ENCODE data around the gene SIX3. TPM values are rescaled to one million over a fixed set of nuclear protein-coding genes. Genes with fewer than 3 reads are reported as not detected.

SIX3 gene
- total RNA-seq, 1 experiment from 2014 or later, result 2.0 TPM

- no peak for DNase-seq
- H3K4me3 ChIP-seq, result no peak overlapping the region
- no peak overlapping the region for H3K27ac ChIP-seq
- H3K9me3 ChIP-seq (replicated peaks), result no peaks in the 10 kb centered on the region
- H3K4me1 ChIP-seq, result peaks cover 4% of the 10 kb centered on the region; the same call in 1 of the 2 replicates
- no peaks in the 10 kb centered on the region for H3K27me3 ChIP-seq
- H3K36me3 ChIP-seq, result no peaks in the 10 kb centered on the region
Measured at GRCh38 chr2:44954447-44954888, 13.0 kb downstream of the SIX3 start.

- Histone ChIP-seq H3K9me3 (replicated peaks) (no peaks in the 10 kb centered on the region), H3K36me3 (no peaks in the 10 kb centered on the region), H3K27me3 (no peaks in the 10 kb centered on the region), H3K4me3 (peak overlapping the region; percentile 40), H3K27ac (no peak overlapping the region), H3K4me1 (peaks cover 4% of the 10 kb centered on the region; the same call in 1 of the 2 replicates)
- DNase-seq, result no peak
Measured at GRCh38 chr2:44954889-44955592, 13.5 kb downstream of the SIX3 start.

GRCh38 chr2:44955593-44956392, 14.3 kb downstream of the SIX3 start:
- Histone ChIP-seq H3K27me3 (no peaks in the 10 kb centered on the region), H3K9me3 (replicated peaks) (no peaks in the 10 kb centered on the region), H3K27ac (no peak overlapping the region), H3K4me1 (peaks cover 4% of the 10 kb centered on the region; the same call in 1 of the 2 replicates), H3K4me3 (peak overlapping the region; percentile 40), H3K36me3 (no peaks in the 10 kb centered on the region)
- DNase-seq, result peak; percentile 82 to 91

- DNase-seq, result no peak
- Histone ChIP-seq H3K9me3 (replicated peaks) (no peaks in the 10 kb centered on the region), H3K27me3 (no peaks in the 10 kb centered on the region), H3K4me1 (peaks cover 5% of the 10 kb centered on the region; the same call in 1 of the 2 replicates), H3K36me3 (no peaks in the 10 kb centered on the region), H3K27ac (no peak overlapping the region), H3K4me3 (no peak overlapping the region)
Measured at GRCh38 chr2:44956843-44957242, 15.3 kb downstream of the SIX3 start.

GRCh38 chr2:44957656-44958327, 16.3 kb downstream of the SIX3 start:
- no peaks in the 10 kb centered on the region for H3K36me3 ChIP-seq
- no peaks in the 10 kb centered on the region for H3K9me3 ChIP-seq (replicated peaks)
- H3K27me3 ChIP-seq, result no peaks in the 10 kb centered on the region
- H3K27ac ChIP-seq, result no peak overlapping the region
- DNase-seq, result no peak
- H3K4me1 ChIP-seq, result peaks cover 13% of the 10 kb centered on the region
- H3K4me3 ChIP-seq, result no peak overlapping the region

- H3K27ac ChIP-seq, result no peak overlapping the region
- H3K4me3 ChIP-seq, result no peak overlapping the region
- no peak for DNase-seq
- H3K9me3 ChIP-seq (replicated peaks), result no peaks in the 10 kb centered on the region
- H3K27me3 ChIP-seq, result no peaks in the 10 kb centered on the region
- peaks cover 18% of the 10 kb centered on the region for H3K4me1 ChIP-seq
- no peaks in the 10 kb centered on the region for H3K36me3 ChIP-seq
Measured at GRCh38 chr2:44959855-44960254, 18.4 kb downstream of the SIX3 start.

- H3K36me3 ChIP-seq, result no peaks in the 10 kb centered on the region
- DNase-seq, result no peak
- H3K27ac ChIP-seq, result no peak overlapping the region
- H3K9me3 ChIP-seq (replicated peaks), result no peaks in the 10 kb centered on the region
- no peaks in the 10 kb centered on the region for H3K27me3 ChIP-seq
- peaks cover 20% of the 10 kb centered on the region for H3K4me1 ChIP-seq
- H3K4me3 ChIP-seq, result no peak overlapping the region
Measured at GRCh38 chr2:44960871-44961270, 19.4 kb downstream of the SIX3 start.

- no peaks in the 10 kb centered on the region for H3K9me3 ChIP-seq (replicated peaks)
- peaks cover 20% of the 10 kb centered on the region for H3K4me1 ChIP-seq
- H3K27me3 ChIP-seq, result no peaks in the 10 kb centered on the region
- peak; percentile 53 to 76 for DNase-seq
- H3K36me3 ChIP-seq, result no peaks in the 10 kb centered on the region
- H3K4me3 ChIP-seq, result no peak overlapping the region
- no peak overlapping the region for H3K27ac ChIP-seq
Measured at GRCh38 chr2:44962176-44962695, 20.7 kb downstream of the SIX3 start.

GRCh38 chr2:44964752-44965236, 23.3 kb downstream of the SIX3 start:
- no peaks in the 10 kb centered on the region for H3K27me3 ChIP-seq
- H3K27ac ChIP-seq, result no peak overlapping the region
- no peaks in the 10 kb centered on the region for H3K9me3 ChIP-seq (replicated peaks)
- peak; percentile 69 to 75 for DNase-seq
- peaks cover 16% of the 10 kb centered on the region for H3K4me1 ChIP-seq
- H3K36me3 ChIP-seq, result no peaks in the 10 kb centered on the region
- no peak overlapping the region for H3K4me3 ChIP-seq

GRCh38 chr2:44965684-44966083, 24.2 kb downstream of the SIX3 start:
- peaks cover 16% of the 10 kb centered on the region for H3K4me1 ChIP-seq
- no peaks in the 10 kb centered on the region for H3K36me3 ChIP-seq
- H3K27ac ChIP-seq, result no peak overlapping the region
- no peaks in the 10 kb centered on the region for H3K27me3 ChIP-seq
- no peak for DNase-seq
- H3K4me3 ChIP-seq, result no peak overlapping the region
- H3K9me3 ChIP-seq (replicated peaks), result no peaks in the 10 kb centered on the region

- no peak overlapping the region for H3K27ac ChIP-seq
- peaks cover 13% of the 10 kb centered on the region for H3K4me1 ChIP-seq
- H3K36me3 ChIP-seq, result no peaks in the 10 kb centered on the region
- no peak overlapping the region for H3K4me3 ChIP-seq
- H3K9me3 ChIP-seq (replicated peaks), result no peaks in the 10 kb centered on the region
- H3K27me3 ChIP-seq, result no peaks in the 10 kb centered on the region
- DNase-seq, result no peak
Measured at GRCh38 chr2:44967056-44967455, 25.6 kb downstream of the SIX3 start.

GRCh38 chr2:44967727-44968432, 26.4 kb downstream of the SIX3 start:
- no peak for DNase-seq
- no peak overlapping the region for H3K27ac ChIP-seq
- H3K27me3 ChIP-seq, result no peaks in the 10 kb centered on the region
- H3K9me3 ChIP-seq (replicated peaks), result no peaks in the 10 kb centered on the region
- no peaks in the 10 kb centered on the region for H3K36me3 ChIP-seq
- no peak overlapping the region for H3K4me3 ChIP-seq
- peaks cover 9% of the 10 kb centered on the region for H3K4me1 ChIP-seq

- no peaks in the 10 kb centered on the region for H3K36me3 ChIP-seq
- no peak for DNase-seq
- no peaks in the 10 kb centered on the region for H3K27me3 ChIP-seq
- no peaks in the 10 kb centered on the region for H3K9me3 ChIP-seq (replicated peaks)
- peaks cover 12% of the 10 kb centered on the region for H3K4me1 ChIP-seq
- no peak overlapping the region for H3K4me3 ChIP-seq
- no peak overlapping the region for H3K27ac ChIP-seq
Measured at GRCh38 chr2:44969936-44970335, 28.4 kb downstream of the SIX3 start.

GRCh38 chr2:44970846-44971450, 29.4 kb downstream of the SIX3 start:
- no peaks in the 10 kb centered on the region for H3K27me3 ChIP-seq
- H3K27ac ChIP-seq, result no peak overlapping the region
- H3K4me1 ChIP-seq, result peaks cover 10% of the 10 kb centered on the region
- peak in 1 of 2 experiments; percentile 36 for DNase-seq
- no peak overlapping the region for H3K4me3 ChIP-seq
- H3K36me3 ChIP-seq, result no peaks in the 10 kb centered on the region
- no peaks in the 10 kb centered on the region for H3K9me3 ChIP-seq (replicated peaks)
